ENCODE results near the gene KCTD11. TPM values are rescaled to one million over a fixed set of nuclear protein-coding genes. Genes with fewer than 3 reads are reported as not detected.

Gene KCTD11
- total and polyA plus RNA-seq, 2 of the 13 experiments (the other 11 are each of a cell fraction or from before 2014, with no cell fraction given), result 1.6 to 2.6 TPM

GRCh38 chr17:7314719-7315569 lies 37.0 kb upstream of the KCTD11 start, which contains the start of gene GPS2 (continued):
- TF ChIP-seq, protein P1, sequence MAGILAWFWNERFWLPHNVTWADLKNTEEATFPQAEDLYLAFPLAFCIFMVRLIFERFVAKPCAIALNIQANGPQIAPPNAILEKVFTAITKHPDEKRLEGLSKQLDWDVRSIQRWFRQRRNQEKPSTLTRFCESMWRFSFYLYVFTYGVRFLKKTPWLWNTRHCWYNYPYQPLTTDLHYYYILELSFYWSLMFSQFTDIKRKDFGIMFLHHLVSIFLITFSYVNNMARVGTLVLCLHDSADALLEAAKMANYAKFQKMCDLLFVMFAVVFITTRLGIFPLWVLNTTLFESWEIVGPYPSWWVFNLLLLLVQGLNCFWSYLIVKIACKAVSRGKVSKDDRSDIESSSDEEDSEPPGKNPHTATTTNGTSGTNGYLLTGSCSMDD (CRISPR knock-in tag; IDR thresholded peaks at IDR 0.05), result peak; percentile 82; the same call in 1 of the 2 replicates
- TF ChIP-seq ZNF224 (CRISPR knock-in tag; IDR thresholded peaks at IDR 0.05) (no peak), RNF2 (conservative IDR thresholded peaks at IDR 0.05; ENCODE audit: low read depth) (0 out of 2 replicates have a peak, but pooled peaks have one; percentile 20), CHD4 (IDR thresholded peaks at IDR 0.05; ENCODE audit: borderline replicate concordance, low read length) (no peak), NPAS2 (CRISPR knock-in tag; IDR thresholded peaks at IDR 0.05; ENCODE audit: borderline replicate concordance) (no peak), ATF7-NPFF (CRISPR knock-in tag; IDR thresholded peaks at IDR 0.05; ENCODE audit: low read depth) (peak; percentile 34; the same call in 1 of the 2 replicates), ARID5B (CRISPR knock-in tag; IDR thresholded peaks at IDR 0.05) (peak; percentile 47), ARHGAP35 (CRISPR knock-in tag; IDR thresholded peaks at IDR 0.05; ENCODE audit: borderline replicate concordance) (no peak), ZNF253 (CRISPR knock-in tag; IDR thresholded peaks at IDR 0.05; ENCODE audit: borderline replicate concordance) (no peak), MED8 (CRISPR knock-in tag; IDR thresholded peaks at IDR 0.05; ENCODE audit: insufficient replicate concordance) (peak; percentile 21), ZBTB37 (CRISPR knock-in tag; IDR thresholded peaks at IDR 0.05) (no peak), ZNF572 (CRISPR knock-in tag; IDR thresholded peaks at IDR 0.05) (no peak), ZMYM3 (CRISPR knock-in tag; IDR thresholded peaks at IDR 0.05) (no peak), FOSL1 (CRISPR knock-in tag; IDR thresholded peaks at IDR 0.05; ENCODE audit: borderline replicate concordance) (no peak), SOX13 (IDR thresholded peaks at IDR 0.05) (no peak), SOX13 (CRISPR knock-in tag; conservative IDR thresholded peaks at IDR 0.05 in 1 of 2, IDR thresholded peaks at IDR 0.05 in 1 of 2) (0 out of 4 replicates have a peak, but pooled peaks of 1 of the 2 experiments have one; percentile 26), ZNF343 (CRISPR knock-in tag; IDR thresholded peaks at IDR 0.05) (no peak), HMGA1 (CRISPR knock-in tag; conservative IDR thresholded peaks at IDR 0.05) (no peak), ZNF644 (CRISPR knock-in tag; IDR thresholded peaks at IDR 0.05; ENCODE audit: low read depth) (no peak), MLX (CRISPR knock-in tag; IDR thresholded peaks at IDR 0.05) (peak; percentile 26; the same call in 1 of the 2 replicates)
- TF ChIP-seq, protein P2, sequence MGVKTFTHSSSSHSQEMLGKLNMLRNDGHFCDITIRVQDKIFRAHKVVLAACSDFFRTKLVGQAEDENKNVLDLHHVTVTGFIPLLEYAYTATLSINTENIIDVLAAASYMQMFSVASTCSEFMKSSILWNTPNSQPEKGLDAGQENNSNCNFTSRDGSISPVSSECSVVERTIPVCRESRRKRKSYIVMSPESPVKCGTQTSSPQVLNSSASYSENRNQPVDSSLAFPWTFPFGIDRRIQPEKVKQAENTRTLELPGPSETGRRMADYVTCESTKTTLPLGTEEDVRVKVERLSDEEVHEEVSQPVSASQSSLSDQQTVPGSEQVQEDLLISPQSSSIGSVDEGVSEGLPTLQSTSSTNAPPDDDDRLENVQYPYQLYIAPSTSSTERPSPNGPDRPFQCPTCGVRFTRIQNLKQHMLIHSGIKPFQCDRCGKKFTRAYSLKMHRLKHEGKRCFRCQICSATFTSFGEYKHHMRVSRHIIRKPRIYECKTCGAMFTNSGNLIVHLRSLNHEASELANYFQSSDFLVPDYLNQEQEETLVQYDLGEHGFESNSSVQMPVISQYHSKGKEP (CRISPR knock-in tag; IDR thresholded peaks at IDR 0.05), result no peak
